Measurements from ENCODE around the gene DLD. TPM values are rescaled to one million over a fixed set of nuclear protein-coding genes. Genes with fewer than 3 reads are reported as not detected.

DLD gene
- total and polyA plus RNA-seq, 9 of the 15 experiments (the other 6 are each of a cell fraction or from before 2014, with no cell fraction given): 130 to 639 (median 247) TPM

- TF ChIP-seq ZNF551 (CRISPR knock-in tag; IDR thresholded peaks at IDR 0.05): no peak
- no peak for TF ChIP-seq GABPB2 (CRISPR knock-in tag; conservative IDR thresholded peaks at IDR 0.05)
- TF ChIP-seq POLR2H (tag; IDR thresholded peaks at IDR 0.05; ENCODE audit: low read depth): no peak
- no peak for TF ChIP-seq ZC3H11A (IDR thresholded peaks at IDR 0.05; ENCODE audit: low read depth, low read length)
Measured at GRCh38 chr7:107959527-107959898, 68.5 kb downstream of the DLD start (continued).

GRCh38 chr7:107960272-107960671 is 69.3 kb downstream of the DLD start:
- WGBS (ENCODE audit: insufficient coverage, low coverage, missing lambda C conversion rate): 58% methylated on average over 5 of the region's 5 CpGs
- Histone ChIP-seq H3K9me3 (replicated peaks; ENCODE audit: control insufficient read depth, insufficient read depth, low read depth, low read length) (no peaks in the 10 kb centered on the region), H3K27ac (ENCODE audit: extremely low read depth, low read depth, low read length) (no peak overlapping the region), H3K36me3 (ENCODE audit: control insufficient read depth, insufficient read depth, low read length) (peaks cover 28% of the 10 kb centered on the region; the same call in 2 of the 3 replicates), H3K27me3 (ENCODE audit: control insufficient read depth in 2 of 2, insufficient read depth in 2 of 2, low read length in 2 of 2) (no peaks in the 10 kb centered on the region; a peak in 1 of 5 replicates), H3K4me3 (no peak overlapping the region), H3K9ac (ENCODE audit: insufficient read depth in 1 of 2, low read depth in 2 of 2, low read length in 2 of 2) (no peak overlapping the region), H3K79me2 (ENCODE audit: control insufficient read depth, insufficient read depth, low read length) (no peaks in the 10 kb centered on the region), H3K4me1 (replicated peaks in 1 of 2; ENCODE audit: control insufficient read depth in 2 of 2, insufficient read depth in 2 of 2, low read length in 2 of 2) (no peaks in the 10 kb centered on the region), H4K20me1 (replicated peaks; ENCODE audit: control insufficient read depth, insufficient read depth, low read length) (0 out of 2 replicates have a peak, but pooled peaks cover 4% of the 10 kb centered on the region), H2AFZ (ENCODE audit: low read depth, low read length) (no peak overlapping the region), H3K4me2 (ENCODE audit: insufficient read depth, low read length) (no peak overlapping the region), H3K9me1 (ENCODE audit: control insufficient read depth, insufficient read depth, low read length) (no peaks in the 10 kb centered on the region)
- intact Hi-C loops (cut with micrococcal nuclease): no loop called here
- ChIA-PET POLR2A (no interaction called here), CTCF (ENCODE audit: low intra/inter-chr PET ratio) (no interaction called here)
- BruUV-seq (replicated peaks): no TSS peak
- in situ Hi-C loops (cut with MboI): no loop called here
- no peak for ATAC-seq
- DNase-seq (ENCODE audit: extremely low read depth in 1 of 4, low spot score in 3 of 4): no peak
- no peak for FAIRE-seq
- no peak for TF ChIP-seq ZNF445 (CRISPR knock-in tag; IDR thresholded peaks at IDR 0.05; ENCODE audit: low read depth)
- TF ChIP-seq ZNF584 (CRISPR knock-in tag; IDR thresholded peaks at IDR 0.05; ENCODE audit: low read depth): no peak
- TF ChIP-seq CREM (IDR thresholded peaks at IDR 0.05; ENCODE audit: low read depth): no peak
- no peak for TF ChIP-seq STAT5A (IDR thresholded peaks at IDR 0.05; ENCODE audit: borderline replicate concordance, low read length)
- TF ChIP-seq ZBED1 (IDR thresholded peaks at IDR 0.05): no peak
- TF ChIP-seq NR2C2 (CRISPR knock-in tag; IDR thresholded peaks at IDR 0.05): no peak
- TF ChIP-seq NR2C2 (tag; IDR thresholded peaks at IDR 0.05): no peak
- no peak for TF ChIP-seq THAP12 (CRISPR knock-in tag; IDR thresholded peaks at IDR 0.05)
- no peak for TF ChIP-seq E2F8 (IDR thresholded peaks at IDR 0.05; ENCODE audit: low read depth, partially characterized antibody)
- TF ChIP-seq MAFK (IDR thresholded peaks at IDR 0.05; ENCODE audit: low read length): no peak
